ENCODE data around the gene ACTN2. TPM values are rescaled to one million over a fixed set of nuclear protein-coding genes. Genes with fewer than 3 reads are reported as not detected.

ACTN2 gene
- total RNA-seq, 1 donor from 2014 or later, result 1,943 TPM

GRCh38 chr1:236800002-236800620 is 113.8 kb downstream of the ACTN2 start:
- no peak for ATAC-seq (ENCODE audit: poor library complexity)
- intact Hi-C loops (cut with DNase I), result no loop called here
- DNase-seq, result no peak

DNA sequence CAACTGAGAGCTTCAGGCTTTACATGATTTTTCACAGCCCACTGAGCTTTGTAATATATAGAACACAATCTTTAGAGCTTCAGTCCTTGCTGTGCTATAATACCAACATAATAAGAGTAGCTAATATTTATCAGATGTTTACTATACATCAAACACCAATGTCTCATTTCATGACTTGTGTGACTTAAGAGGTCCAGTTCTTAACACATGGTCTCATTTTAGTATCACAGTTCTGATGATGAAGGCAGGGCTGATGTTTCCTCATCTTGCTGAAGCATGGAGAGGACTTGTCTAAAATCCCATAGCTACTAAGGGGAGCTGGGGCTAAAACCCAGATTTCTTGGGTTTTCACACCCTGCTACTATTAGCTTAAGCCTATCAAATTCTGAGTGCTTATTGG is 114.3 kb downstream of the ACTN2 start:
- intact Hi-C loops (cut with DNase I), result no loop called here
- DNase-seq (no peak), ATAC-seq (ENCODE audit: poor library complexity) (no peak)

DNA sequence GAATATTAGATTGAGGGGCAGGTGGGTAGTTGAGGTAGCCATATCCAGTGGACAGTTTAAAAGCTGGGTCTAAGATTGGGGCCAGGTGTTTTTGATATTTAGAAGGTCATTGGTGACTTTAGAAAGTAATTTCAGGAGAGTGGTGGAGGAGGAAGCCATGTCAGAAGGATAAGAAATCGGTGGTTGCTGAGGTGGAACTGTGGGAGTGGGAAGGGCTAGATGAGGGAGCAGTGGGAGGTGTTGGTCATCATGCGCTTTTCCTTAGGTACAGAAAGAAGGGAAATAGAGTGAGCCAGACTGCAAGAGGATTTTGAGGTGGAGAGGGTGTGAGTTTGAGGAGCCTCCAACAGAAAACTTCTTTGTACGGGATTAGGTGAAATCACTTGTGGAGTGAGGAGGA is 116.0 kb downstream of the ACTN2 start:
- intact Hi-C loops (cut with DNase I), result no loop called here
- DNase-seq (no peak), ATAC-seq (ENCODE audit: poor library complexity) (no peak)

- intact Hi-C loops (cut with DNase I), result no loop called here
- no peak for DNase-seq
- no peak for ATAC-seq (ENCODE audit: poor library complexity)
Measured at GRCh38 chr1:236806634-236807033, 120.3 kb downstream of the ACTN2 start.

GRCh38 chr1:236808005-236808404 is 121.7 kb downstream of the ACTN2 start:
- intact Hi-C loops (cut with DNase I), result no loop called here
- ATAC-seq (ENCODE audit: poor library complexity) (no peak), DNase-seq (no peak)

GRCh38 chr1:236808564-236809130 is 122.3 kb downstream of the ACTN2 start:
- intact Hi-C loops (cut with DNase I), result no loop called here
- ATAC-seq (ENCODE audit: poor library complexity) (peak; percentile 14), DNase-seq (no peak)

- DNase-seq (no peak), ATAC-seq (ENCODE audit: poor library complexity) (peak; percentile 59)
- intact Hi-C loops (cut with DNase I), result no loop called here
Measured at GRCh38 chr1:236809148-236809547, 122.8 kb downstream of the ACTN2 start.

- intact Hi-C loops (cut with DNase I), result no loop called here
- DNase-seq (no peak), ATAC-seq (ENCODE audit: poor library complexity) (no peak)
Measured at GRCh38 chr1:236810018-236810417, 123.7 kb downstream of the ACTN2 start.

DNA sequence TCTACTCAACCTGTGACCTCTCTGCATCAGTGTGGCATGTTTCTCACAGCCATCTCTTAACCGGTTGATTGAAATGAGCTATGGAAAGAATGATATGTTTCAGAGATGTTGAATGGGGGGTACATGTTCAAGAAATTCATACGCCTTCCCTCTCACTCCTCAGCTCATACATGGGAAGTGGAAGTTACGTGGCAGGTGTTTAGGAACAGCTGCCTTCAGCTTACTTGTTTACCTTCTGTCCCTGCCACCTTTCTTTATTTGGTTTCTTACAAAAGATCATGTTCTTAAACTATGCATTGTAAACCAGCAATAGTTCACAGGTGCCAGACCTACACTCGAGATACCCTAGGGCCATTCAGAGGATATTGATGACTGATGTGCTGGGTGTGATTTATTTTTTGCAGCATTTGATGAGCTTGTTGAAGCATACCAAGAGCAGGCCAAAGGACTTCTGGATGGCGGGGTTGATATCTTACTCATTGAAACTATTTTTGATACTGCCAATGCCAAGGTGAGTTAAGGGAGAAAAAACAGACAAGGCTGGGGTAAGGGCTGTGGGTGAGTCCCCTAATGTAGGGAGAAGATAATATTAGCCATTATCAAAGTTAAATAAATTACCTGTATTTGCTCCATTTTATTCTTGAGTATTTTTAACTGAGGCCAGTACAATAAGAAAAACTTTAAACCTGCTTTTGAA is 126.2 kb downstream of the ACTN2 start:
- intact Hi-C loops (cut with DNase I), result no loop called here
- DNase-seq (no peak), ATAC-seq (ENCODE audit: poor library complexity) (no peak)

Other genes starting within 250 kb of the ACTN2 start
- 78.2 TPM for gene LGALS8, start 162.5 kb upstream of the ACTN2 start, total RNA-seq
- gene HEATR1, start 82.0 kb upstream of the ACTN2 start, total RNA-seq, result 9.2 TPM
- 47.2 TPM for gene MTR, start 108.8 kb downstream of the ACTN2 start, total RNA-seq